A549 (cell line): Measurements from ENCODE around the gene VASH2. TPM values are rescaled to one million over a fixed set of nuclear protein-coding genes. Genes with fewer than 3 reads are reported as not detected.

ENCODE experiments used
- ATAC-seq, 2 experiments: fragments of 200-7000 bp in 1 of 2; fragments of >200 bp in 1 of 2; cut with Nextera tagmentation in 1 of 2; cut with Tn5 transposase in 1 of 2; 3 replicates each; pipeline versions ENCODE4 v1.8.0 to v1.9.1; 2018 to 2020; ENCODE audit warnings: mild to moderate bottlenecking in 1 of 2, moderate library complexity in 1 of 2
- CTCF ChIA-PET: fragments of 300-600 bp; sonication (Branson Sonifier 250); formaldehyde crosslinking; extraction: SDS; loops from one replicate; lab custom pipeline; 2021; ENCODE audit warnings: antibody characterized with exemption, inconsistent platforms; lab: Yijun Ruan, JAX
- POLR2A ChIA-PET: fragments of 350-600 bp; formaldehyde crosslinking; extraction: SDS; loops from one replicate; lab custom pipeline; 2021; ENCODE audit warnings: antibody characterized with exemption, inconsistent platforms; lab: Yijun Ruan, JAX
- DNase-seq, 2 experiments: peaks; one replicate each; pipeline versions ENCODE4 v3.0.0 to v3.0.0-alpha.2; 2011 to 2016; ENCODE audit warnings: low read depth in 1 of 2, low spot score in 1 of 2
- FAIRE-seq: peaks from 2 replicates; lab custom pipeline; 2011; peaks lifted over from hg19 to GRCh38; lab: Jason Lieb, UNC
- H3K27ac ChIP-seq, 2 experiments: fragments of >200 bp; sonication (Bioruptor Twin); formaldehyde crosslinking; 3 replicates each; pipeline ENCODE4 v1.5.1; 2016 to 2017
- H3K4me1 ChIP-seq: fragments of >200 bp; sonication (Bioruptor Twin); formaldehyde crosslinking; 3 replicates; pipeline ENCODE4 v1.6.1; 2016
- H3K4me2 ChIP-seq: fragments of >200 bp; sonication (Bioruptor Twin); formaldehyde crosslinking; 3 replicates; pipeline ENCODE4 v1.6.1; 2016
- H3K4me3 ChIP-seq: fragments of >200 bp; sonication (Bioruptor Twin); formaldehyde crosslinking; 3 replicates; pipeline ENCODE4 v1.5.1; 2016
- H3K9me3 ChIP-seq: fragments of >200 bp; sonication (Bioruptor Twin); formaldehyde crosslinking; 3 replicates; pipeline ENCODE4 v1.6.1; 2016
- BHLHE40 ChIP-seq: IDR thresholded peaks from 2 replicates; pipeline ENCODE4 v1.6.1; 2012; ENCODE audit warnings: low read depth, low read length, inconsistent platforms
- CBX2 ChIP-seq: fragments of 200-600 bp; sonication (generic); IDR thresholded peaks from 2 replicates; pipeline ENCODE4 v1.6.1; 2016; ENCODE audit warnings: low read depth, mild to moderate bottlenecking, borderline replicate concordance
- CHD4 ChIP-seq: fragments of 200-600 bp; sonication (generic); IDR thresholded peaks from 2 replicates; pipeline ENCODE4 v1.6.1; 2016; ENCODE audit warnings: antibody characterized with exemption, mild to moderate bottlenecking, borderline replicate concordance
- E2F6 ChIP-seq: IDR thresholded peaks from 2 replicates; pipeline ENCODE4 v1.6.1; 2012; ENCODE audit warnings: low read depth, borderline replicate concordance
- EHF ChIP-seq: fragments of 250-450 bp; sonication (Bioruptor Pico); IDR thresholded peaks from 2 replicates; pipeline ENCODE4 v1.5.0; 2020; ENCODE audit warnings: mild to moderate bottlenecking
- EHMT2 ChIP-seq: fragments of 200-600 bp; sonication (generic); IDR thresholded peaks from 2 replicates; pipeline ENCODE4 v1.6.1; 2016; ENCODE audit warnings: antibody characterized with exemption, low read depth, mild to moderate bottlenecking, moderate library complexity
- EP300 ChIP-seq, 2 experiments: fragments of >200 bp; sonication (Bioruptor Twin); formaldehyde crosslinking; IDR thresholded peaks; 2 replicates in 1 of 2; 3 replicates in 1 of 2; pipeline ENCODE4 v1.6.1; 2016 to 2017
- ESRRA ChIP-seq: fragments of 150-350 bp; IDR thresholded peaks from 2 replicates; pipeline ENCODE4 v1.6.1; 2014; ENCODE audit warnings: mild to moderate bottlenecking, low read length, borderline replicate concordance
- FOSL2 ChIP-seq, 2 experiments: fragments of 450-650 bp in 1 of 2; fragments of >200 bp in 1 of 2; sonication (Bioruptor Twin) in 1 of 2; formaldehyde crosslinking; IDR thresholded peaks; 2 replicates each; pipeline versions ENCODE4 v1.5.0 to v1.6.1; 2016 to 2020; ENCODE audit warnings: mild to moderate bottlenecking in 1 of 2, moderate library complexity in 1 of 2
- FOXS1 ChIP-seq: fragments of 250-450 bp; sonication (Bioruptor Pico); IDR thresholded peaks from 2 replicates; pipeline ENCODE4 v1.5.0; 2020; ENCODE audit warnings: mild to moderate bottlenecking, moderate library complexity
- HDAC2 ChIP-seq: fragments of 200-600 bp; sonication (generic); IDR thresholded peaks from 2 replicates; pipeline ENCODE4 v1.6.1; 2016
- HEYL ChIP-seq: fragments of 250-450 bp; sonication (Bioruptor Pico); IDR thresholded peaks from 2 replicates; pipeline ENCODE4 v1.8.0; 2021; ENCODE audit warnings: mild to moderate bottlenecking, moderate library complexity
- JUNB ChIP-seq: fragments of >200 bp; sonication (Bioruptor Twin); formaldehyde crosslinking; IDR thresholded peaks from 2 replicates; pipeline ENCODE4 v1.6.1; 2016
- KDM1A ChIP-seq: fragments of 200-600 bp; sonication (generic); IDR thresholded peaks from 2 replicates; pipeline ENCODE4 v1.6.1; 2016; ENCODE audit warnings: low read depth, mild to moderate bottlenecking
- MAFK ChIP-seq: fragments of 450-650 bp; IDR thresholded peaks from 2 replicates; pipeline ENCODE4 v1.6.1; 2014; ENCODE audit not compliant: partially characterized antibody
- MAX ChIP-seq: IDR thresholded peaks from 2 replicates; pipeline ENCODE4 v1.6.1; 2012
- MAZ ChIP-seq: fragments of 150-350 bp; IDR thresholded peaks from 2 replicates; pipeline ENCODE4 v1.6.1; 2014; ENCODE audit warnings: antibody characterized with exemption, low read depth, low read length, borderline replicate concordance
- PBX3 ChIP-seq: IDR thresholded peaks from 2 replicates; pipeline ENCODE4 v1.6.1; 2012
- POLR2A ChIP-seq: IDR thresholded peaks from 2 replicates; pipeline ENCODE4 v1.6.1; 2012; ENCODE audit warnings: mild to moderate bottlenecking, low read length
- POLR2AphosphoS2 ChIP-seq: conservative IDR thresholded peaks from 2 replicates; pipeline ENCODE4 v1.6.1; 2012; ENCODE audit warnings: low read length, improper control_type of control experiment, inconsistent platforms
- RARB ChIP-seq: fragments of 250-450 bp; sonication (Bioruptor Pico); IDR thresholded peaks from 2 replicates; pipeline ENCODE4 v1.8.0; 2021; ENCODE audit warnings: mild to moderate bottlenecking, moderate library complexity
- RFX5 ChIP-seq: fragments of 450-650 bp; IDR thresholded peaks from 2 replicates; pipeline ENCODE4 v1.7.1; 2014; ENCODE audit warnings: antibody characterized with exemption, mild to moderate bottlenecking, moderate library complexity
- TFCP2L1 ChIP-seq: fragments of 250-450 bp; sonication (Bioruptor Pico); IDR thresholded peaks from 2 replicates; pipeline ENCODE4 v1.5.0; 2021; ENCODE audit warnings: mild to moderate bottlenecking
- ZFP36 ChIP-seq: fragments of 450-650 bp; IDR thresholded peaks from 2 replicates; pipeline ENCODE4 v1.6.1; 2014; ENCODE audit warnings: borderline replicate concordance; ENCODE audit not compliant: partially characterized antibody
- ZNF302 ChIP-seq: fragments of 250-450 bp; sonication (Bioruptor Pico); IDR thresholded peaks from 2 replicates; pipeline ENCODE4 v1.9.0; 2021; ENCODE audit warnings: inconsistent platforms, mild to moderate bottlenecking, moderate library complexity
- WGBS: methylation state at CpG from one replicate; pipeline ENCODE4 v1.1.6; 2017; ENCODE audit errors: missing lambda C conversion rate; 5-methylcytosine and 5-hydroxymethylcytosine counted together
- polyA plus RNA-seq, 4 experiments: library from polyadenylated mRNA; depleted of rRNA in 3 of 4; stranded (reverse); fragments of >200 nt; fragmentation: RNase III in 1 of 4; extraction: RNeasy Plus Mini Kit Qiagen cat#74134 plus additional on column Dnase treatment in 1 of 4; gene quantifications; 2 replicates in 3 of 4; 3 replicates in 1 of 4; pipeline ENCODE4 v1.2.3, GENCODE V29; 2011 to 2017

Gene VASH2
- polyA plus RNA-seq, 2 of the 4 experiments (the other 2 are of a cell fraction), result 3.4 to 4.7 TPM

- TF ChIP-seq POLR2AphosphoS2 (no peak), E2F6 (no peak), JUNB (no peak), HEYL (CRISPR knock-in tag) (no peak), ZNF302 (CRISPR knock-in tag) (no peak), ZFP36 (no peak), BHLHE40 (no peak), POLR2A (no peak), CHD4 (no peak), MAX (no peak)
Observed at GRCh38 chr1:212945463-212946160, 4.7 kb upstream of the VASH2 start (continued).

GRCh38 chr1:212946872-212947271, 3.5 kb upstream of the VASH2 start:
- no peak for ATAC-seq
- CTCF ChIA-PET, result no interaction called here
- no peak for FAIRE-seq

GRCh38 chr1:212949771-212950170, 570 bp upstream of the VASH2 start:
- FAIRE-seq (no peak), ATAC-seq (no peak), DNase-seq (no peak)
- Histone ChIP-seq H3K4me2 (peak overlapping the region; percentile 93), H3K9me3 (no peaks in the 10 kb centered on the region), H3K4me3 (peak overlapping the region; percentile 61), H3K4me1 (peaks cover 7% of the 10 kb centered on the region; the same call in 1 of the 3 replicates), H3K27ac (peak overlapping the region; percentile 59 to 86; a peak in 5 of 6 replicates)
- WGBS, result 71% methylated on average over 2 of the region's 2 CpGs
- POLR2A ChIA-PET, result no interaction called here
- CTCF ChIA-PET, result interaction anchor here (1.0 to 1.3 kb wide), 3 partner anchors 9 to 45 kb away, joined by 3 to 4 read pairs (median 4); no protein-coding TSS in a partner anchor
- TF ChIP-seq MAFK (no peak), HDAC2 (no peak), RFX5 (no peak), EP300 (IDR thresholded peaks at IDR 0.05) (no peak), RARB (CRISPR knock-in tag) (no peak), EHMT2 (no peak), FOXS1 (CRISPR knock-in tag) (no peak), ESRRA (no peak)

More at GRCh38 chr1:212946872-212947271, 3.5 kb upstream of the VASH2 start:
- H3K27ac ChIP-seq, result no peak overlapping the region
- TF ChIP-seq FOXS1 (CRISPR knock-in tag) (no peak), TFCP2L1 (no peak), EHF (CRISPR knock-in tag) (no peak), CBX2 (no peak), PBX3 (no peak), MAZ (no peak), EHMT2 (no peak), KDM1A (no peak), MAX (no peak), FOSL2 (IDR thresholded peaks at IDR 0.05) (no peak), FOSL2 (CRISPR knock-in tag; IDR thresholded peaks at IDR 0.05) (no peak)
- DNase-seq, result no peak
- no peaks in the 10 kb centered on the region for H3K9me3 ChIP-seq
- no peak overlapping the region for H3K4me2 ChIP-seq
- POLR2A ChIA-PET, result no interaction called here
- H3K4me1 ChIP-seq, result peaks cover 3% of the 10 kb centered on the region; the same call in 1 of the 3 replicates
- no peak overlapping the region for H3K4me3 ChIP-seq
